HG03064 (cell line): ENCODE data around the gene SRGN.
"Not testable (repeated sequence)": the region's sequence is repeated elsewhere in the genome, so short reads cannot be mapped to it uniquely, and the experiment has no call there.

ENCODE experiments used
- ATAC-seq: cut with Tn5 transposase; IDR thresholded peaks from one replicate; pipeline ENCODE4 v1.9.1; 2021; ENCODE audit warnings: low read depth; ENCODE audit not compliant: unreplicated experiment

Gene SRGN, protein sequence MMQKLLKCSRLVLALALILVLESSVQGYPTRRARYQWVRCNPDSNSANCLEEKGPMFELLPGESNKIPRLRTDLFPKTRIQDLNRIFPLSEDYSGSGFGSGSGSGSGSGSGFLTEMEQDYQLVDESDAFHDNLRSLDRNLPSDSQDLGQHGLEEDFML

GRCh38 chr10:69087590-69088470, at the start of gene SRGN:
TSS of gene SRGN (plus strand) at chr10:69088103. CDS start at chr10:69088158, 55 bp downstream.
- peak; percentile 46 for ATAC-seq

DNA sequence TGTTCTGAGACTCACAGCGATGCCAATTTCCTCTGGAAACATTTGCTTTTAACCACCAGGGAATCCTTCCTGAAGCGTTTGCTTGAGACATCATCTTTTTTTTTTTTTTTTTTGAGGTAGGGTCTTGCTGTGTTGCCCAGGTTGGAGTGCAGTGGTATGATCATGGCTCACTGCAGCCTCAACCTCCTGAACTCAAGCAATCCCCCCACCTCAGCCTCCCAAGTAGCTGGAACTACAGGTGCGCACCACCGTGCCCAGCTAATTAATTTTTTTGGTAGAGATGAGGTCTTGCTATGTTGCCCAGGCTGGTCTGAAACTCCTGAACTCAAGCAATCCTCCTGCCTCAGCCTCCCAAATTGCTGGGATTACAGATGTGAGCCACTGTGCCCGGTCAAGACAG, 47.0 kb upstream of the SRGN start:
- ATAC-seq: not testable (repeated sequence)

- ATAC-seq: no peak
Measured at GRCh38 chr10:69042417-69042816, 45.5 kb upstream of the SRGN start.

GRCh38 chr10:69042838-69043237, 45.1 kb upstream of the SRGN start:
- no peak for ATAC-seq

DNA sequence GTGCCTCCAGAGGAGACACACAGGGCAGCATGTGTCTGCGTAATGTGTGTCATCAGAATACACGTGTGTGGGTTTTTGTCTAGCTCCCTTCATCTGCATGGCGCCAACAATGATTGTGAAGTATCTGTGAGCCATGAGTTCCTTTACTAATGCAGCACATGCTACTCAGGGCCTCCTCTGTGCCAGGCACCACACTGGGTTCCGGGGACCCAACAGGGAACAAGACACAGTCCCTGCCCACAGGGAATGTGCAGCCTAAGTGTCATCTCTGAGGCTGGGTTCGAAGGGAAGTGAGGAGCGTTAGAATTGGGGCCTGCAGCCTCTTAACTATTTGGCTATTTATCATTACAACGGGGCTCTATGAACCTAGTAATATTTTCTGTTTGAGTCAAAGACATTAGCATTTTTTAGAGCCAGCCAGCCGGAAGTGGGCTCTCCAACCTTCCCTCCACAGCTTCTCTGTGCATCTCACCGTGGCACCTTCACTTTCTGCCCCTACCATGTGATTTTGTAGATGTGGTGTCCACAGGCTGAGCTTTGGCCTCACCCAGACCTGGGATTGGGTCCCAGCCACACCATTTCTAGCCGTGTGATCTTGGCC, 43.9 kb upstream of the SRGN start:
- peak; percentile 61 for ATAC-seq

GRCh38 chr10:69044546-69044945, 43.4 kb upstream of the SRGN start:
- no peak for ATAC-seq

- ATAC-seq: peak; percentile 59
Measured at GRCh38 chr10:69045441-69046300, 42.2 kb upstream of the SRGN start.

DNA sequence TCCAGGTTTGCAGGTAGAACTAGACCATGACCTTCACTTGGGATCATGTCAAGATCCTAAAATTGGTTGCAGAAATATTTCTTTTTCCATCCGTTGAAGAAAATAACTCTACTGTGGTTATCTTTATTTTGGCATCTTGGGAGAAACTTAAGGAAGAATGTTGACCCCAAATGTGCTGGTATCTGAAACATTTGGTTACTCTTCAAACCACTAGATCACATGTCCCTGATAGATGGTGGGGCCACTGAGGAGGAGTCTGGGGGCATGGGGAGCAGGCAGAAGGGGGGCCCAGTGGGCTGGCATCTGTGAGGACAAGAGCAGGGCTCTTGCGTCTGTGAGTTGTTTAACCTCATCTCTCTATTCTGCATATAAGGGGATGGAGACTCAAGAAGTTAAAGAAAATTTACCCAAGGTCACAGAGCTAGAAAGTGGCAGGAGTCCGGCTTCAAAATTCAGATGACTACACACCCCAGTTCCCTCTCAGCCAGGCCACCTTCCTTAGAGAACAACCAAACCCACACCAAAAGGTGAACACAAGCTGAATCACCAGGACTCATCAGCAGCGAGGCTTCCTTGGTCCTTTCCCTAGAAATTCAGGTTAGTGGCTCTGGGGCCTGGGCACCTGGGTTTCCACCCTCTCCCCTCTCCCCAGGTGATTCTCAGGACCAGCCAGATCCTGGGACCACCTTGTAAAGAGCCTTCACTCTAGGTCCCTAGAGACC, 40.6 kb upstream of the SRGN start:
- ATAC-seq: no peak

GRCh38 chr10:69048103-69048502, 39.8 kb upstream of the SRGN start:
- ATAC-seq: no peak

- no peak for ATAC-seq
Measured at GRCh38 chr10:69049566-69049961, 38.3 kb upstream of the SRGN start.

DNA sequence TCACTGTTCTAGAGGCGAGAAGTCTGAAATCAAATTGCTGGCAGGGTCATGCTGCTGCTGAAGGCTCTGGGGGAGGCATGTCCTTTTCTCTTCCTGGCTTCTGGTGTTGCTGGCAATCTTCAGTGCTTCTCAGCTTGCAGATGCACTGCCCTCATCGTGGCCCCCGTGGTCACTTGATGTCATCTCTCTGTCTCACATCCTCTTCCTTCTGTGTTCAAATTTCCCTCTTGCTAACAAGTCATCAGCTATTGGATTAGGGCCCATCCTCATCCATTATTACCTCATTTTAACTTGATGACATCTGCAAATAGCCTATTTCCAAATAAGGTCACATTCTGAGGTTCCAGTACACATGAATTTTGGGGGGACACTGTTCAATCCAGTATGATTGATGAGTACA, 36.6 kb upstream of the SRGN start:
- no peak for ATAC-seq

GRCh38 chr10:69051710-69052487, 36.0 kb upstream of the SRGN start:
- ATAC-seq: no peak

- no peak for ATAC-seq
Measured at GRCh38 chr10:69052736-69053135, 35.2 kb upstream of the SRGN start.

DNA sequence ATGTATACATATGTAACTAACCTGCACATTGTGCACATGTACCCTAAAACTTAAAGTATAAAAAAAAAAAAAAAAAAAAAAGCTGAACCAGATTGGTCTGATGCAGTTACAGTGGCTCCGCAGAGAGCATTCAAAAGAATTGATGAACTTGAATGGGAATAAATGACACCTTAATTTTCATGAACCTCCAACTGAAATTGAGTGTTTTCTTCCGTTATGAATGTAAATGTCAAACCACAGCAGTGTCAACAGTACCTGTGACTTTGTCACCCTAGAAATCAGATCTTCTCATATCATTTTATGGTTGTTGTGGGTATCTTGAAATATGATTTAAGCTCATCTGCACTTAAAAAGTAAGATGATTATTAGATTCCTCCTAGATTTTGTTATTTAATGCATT, 32.7 kb upstream of the SRGN start:
- no peak for ATAC-seq

DNA sequence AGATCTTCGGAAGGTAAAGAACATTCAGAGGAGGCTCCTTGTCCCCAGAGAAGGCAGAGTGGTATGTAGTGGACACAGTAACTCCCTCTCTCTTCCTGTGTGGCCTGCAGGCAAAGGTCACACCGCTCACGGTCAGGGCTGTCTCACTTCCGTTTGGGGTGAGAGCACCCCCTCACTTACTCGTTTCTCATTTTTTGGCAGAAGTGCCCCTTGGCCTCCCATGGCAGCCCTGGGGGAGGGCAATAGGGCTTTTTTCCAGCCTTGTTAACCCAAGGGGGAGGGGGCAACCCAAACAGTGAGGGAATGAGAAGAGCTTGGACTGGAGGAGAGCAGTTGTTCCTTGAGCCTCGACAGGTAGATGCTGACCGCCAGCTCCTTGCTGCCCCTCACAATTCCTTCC, 31.8 kb upstream of the SRGN start:
- ATAC-seq: no peak

DNA sequence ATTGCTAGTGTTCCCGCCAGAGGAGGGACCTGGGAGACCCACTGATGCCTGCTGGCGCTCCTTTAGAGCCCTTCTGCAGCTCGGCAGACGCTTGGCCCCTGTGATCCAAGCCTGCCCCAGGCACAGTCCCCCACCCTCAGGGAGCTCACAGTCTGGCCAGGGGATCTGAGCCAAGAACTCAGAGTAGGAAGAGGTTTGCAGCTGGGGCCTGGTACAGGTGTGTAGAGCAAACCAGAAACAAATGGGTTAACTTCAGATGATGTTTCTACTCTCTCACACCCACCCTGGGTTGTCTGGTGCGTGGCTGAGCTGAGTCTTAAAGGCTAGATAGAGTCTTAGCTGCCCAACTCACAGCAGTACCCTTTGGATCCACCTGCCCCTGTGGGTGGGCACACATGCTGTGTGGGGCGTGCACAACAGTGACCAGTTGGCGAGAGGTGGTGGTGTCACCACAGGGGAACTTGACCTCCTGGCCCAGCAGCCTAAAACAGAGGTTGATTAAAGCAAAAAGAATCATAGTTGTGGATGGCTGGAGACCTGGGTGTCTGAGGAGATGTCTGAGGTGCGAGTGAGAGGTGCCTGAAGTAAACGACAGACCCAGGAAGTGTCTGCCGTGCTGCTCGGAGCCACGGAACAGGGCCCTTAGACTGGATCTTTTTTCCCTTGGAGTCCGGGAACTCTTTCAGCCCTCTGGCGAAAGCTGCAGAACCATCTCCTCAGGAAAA, 31.2 kb upstream of the SRGN start:
- no peak for ATAC-seq

GRCh38 chr10:69057261-69057950, 30.5 kb upstream of the SRGN start:
- no peak for ATAC-seq

GRCh38 chr10:69057951-69058297, 30.0 kb upstream of the SRGN start:
- ATAC-seq: no peak
